GM23338 (cell line): ENCODE data around the gene BARD1. TPM values are rescaled to one million over a fixed set of nuclear protein-coding genes. Genes with fewer than 3 reads are reported as not detected.

Experiments
- ATAC-seq: fragments of 200-7000 bp; cut with Tn5 transposase; 3 replicates; pipeline ENCODE4 v1.9.1; 2020
- DNase-seq: peaks from one replicate; pipeline ENCODE4 v3.0.0-alpha.2; 2015; ENCODE audit warnings: low spot score
- H2AFZ ChIP-seq: fragments of 200-600 bp; sonication (generic); 2 replicates; pipeline ENCODE4 v1.8.0; 2016; ENCODE audit warnings: antibody characterized with exemption, mild to moderate bottlenecking, moderate library complexity
- H3F3A ChIP-seq: fragments of 200-600 bp; sonication (generic); replicated peaks from 2 replicates; pipeline ENCODE4 v1.8.0; 2017; ENCODE audit warnings: antibody characterized with exemption, mixed run types, low read depth
- H3K27ac ChIP-seq: fragments of 200-600 bp; sonication (generic); 2 replicates; pipeline ENCODE4 v1.6.1; 2016; ENCODE audit warnings: low read depth
- H3K27me3 ChIP-seq: fragments of 200-600 bp; sonication (generic); 2 replicates; pipeline ENCODE4 v1.8.0; 2016; ENCODE audit warnings: mild to moderate bottlenecking, mixed run types, moderate library complexity; ENCODE audit not compliant: insufficient read depth
- H3K36me3 ChIP-seq: fragments of 200-600 bp; sonication (generic); 2 replicates; pipeline ENCODE4 v1.8.0; 2016; ENCODE audit warnings: mild to moderate bottlenecking; ENCODE audit not compliant: insufficient read depth
- H3K4me1 ChIP-seq: fragments of 200-600 bp; sonication (generic); 2 replicates; pipeline ENCODE4 v1.8.0; 2016; ENCODE audit warnings: mild to moderate bottlenecking, moderate library complexity; ENCODE audit not compliant: insufficient read depth
- H3K4me2 ChIP-seq: fragments of 200-600 bp; sonication (generic); 2 replicates; pipeline ENCODE4 v1.7.1; 2017; ENCODE audit warnings: mixed run types
- H3K4me3 ChIP-seq: fragments of 200-600 bp; sonication (generic); 2 replicates; pipeline ENCODE4 v1.6.1; 2016; ENCODE audit warnings: mixed run types
- H3K79me2 ChIP-seq: fragments of 200-600 bp; sonication (generic); replicated peaks from 2 replicates; pipeline ENCODE4 v1.8.0; 2017; ENCODE audit warnings: mild to moderate bottlenecking; ENCODE audit not compliant: insufficient read depth
- H3K9me2 ChIP-seq: fragments of 200-600 bp; sonication (generic); 2 replicates; pipeline ENCODE4 v1.8.0; 2017; ENCODE audit not compliant: insufficient read depth
- H4K20me1 ChIP-seq: fragments of 200-600 bp; sonication (generic); replicated peaks from 2 replicates; pipeline ENCODE4 v1.8.0; 2017; ENCODE audit warnings: mild to moderate bottlenecking; ENCODE audit not compliant: insufficient read depth
- H3K27ac Mint-ChIP-seq: 2 replicates; pipeline ENCODE4 v1.8.0; 2020; ENCODE audit warnings: inconsistent platforms, mild to moderate bottlenecking, moderate library complexity, mixed read lengths
- H3K27me3 Mint-ChIP-seq: 3 replicates; pipeline ENCODE4 v1.8.0; 2022; ENCODE audit warnings: low read depth, mild to moderate bottlenecking, moderate library complexity, mixed read lengths, inconsistent platforms; ENCODE audit not compliant: insufficient read depth, poor library complexity
- H3K36me3 Mint-ChIP-seq: 3 replicates; pipeline ENCODE4 v1.8.0; 2021; ENCODE audit warnings: low read depth, mild to moderate bottlenecking, inconsistent platforms, moderate library complexity, mixed read lengths
- H3K4me1 Mint-ChIP-seq: 3 replicates; pipeline ENCODE4 v1.8.0; 2020; ENCODE audit warnings: mild to moderate bottlenecking, inconsistent platforms, mixed read lengths
- H3K4me3 Mint-ChIP-seq: 3 replicates; pipeline ENCODE4 v1.8.0; 2021; ENCODE audit warnings: moderate library complexity, mild to moderate bottlenecking, inconsistent platforms, mixed read lengths
- H3K9me3 Mint-ChIP-seq: 3 replicates; pipeline ENCODE4 v1.8.0; 2020; ENCODE audit warnings: moderate library complexity, mild to moderate bottlenecking, inconsistent platforms, mixed read lengths
- CREB1 ChIP-seq: fragments of 250-450 bp; sonication (Bioruptor Pico); IDR thresholded peaks from 2 replicates; pipeline ENCODE4 v1.5.0; 2020; ENCODE audit warnings: low read depth, mild to moderate bottlenecking, moderate library complexity
- CTCF ChIP-seq, 2 experiments: fragments of 200-600 bp in 1 of 2; sonication (generic) in 1 of 2; conservative IDR thresholded peaks; 2 replicates each; pipeline versions ENCODE4 v1.5.1 to v1.6.1; 2016 to 2017; ENCODE audit warnings: antibody characterized with exemption in 2 of 2, low read depth in 2 of 2, mild to moderate bottlenecking in 2 of 2, moderate library complexity in 1 of 2
- ETS1 ChIP-seq: IDR thresholded peaks from 2 replicates; pipeline ENCODE4 v1.6.1; 2016; ENCODE audit warnings: antibody characterized with exemption
- EZH2 ChIP-seq: fragments of 200-600 bp; sonication (generic); IDR thresholded peaks from one replicate; pipeline ENCODE4 v1.8.0; 2017; ENCODE audit warnings: antibody characterized with exemption, mild to moderate bottlenecking, low read depth; ENCODE audit not compliant: unreplicated experiment
- EZH2phosphoT487 ChIP-seq: fragments of 200-600 bp; sonication (generic); IDR thresholded peaks from one replicate; pipeline ENCODE4 v1.8.1; 2018; ENCODE audit warnings: antibody characterized with exemption; ENCODE audit not compliant: unreplicated experiment
- JUNB ChIP-seq: IDR thresholded peaks from one replicate; pipeline ENCODE4 v1.6.1; 2016; ENCODE audit warnings: antibody characterized with exemption; ENCODE audit not compliant: unreplicated experiment
- NANOG ChIP-seq: IDR thresholded peaks from 2 replicates; pipeline ENCODE4 v1.6.1; 2016; ENCODE audit warnings: antibody characterized with exemption, borderline replicate concordance
- POLR2AphosphoS5 ChIP-seq: IDR thresholded peaks from 2 replicates; pipeline ENCODE4 v1.6.1; 2016; ENCODE audit warnings: antibody characterized with exemption, low read depth
- REST ChIP-seq: IDR thresholded peaks from one replicate; pipeline ENCODE4 v1.6.1; 2018; ENCODE audit warnings: antibody characterized with exemption; ENCODE audit not compliant: unreplicated experiment
- STAT1 ChIP-seq: IDR thresholded peaks from one replicate; pipeline ENCODE4 v1.6.1; 2016; ENCODE audit warnings: antibody characterized with exemption; ENCODE audit not compliant: unreplicated experiment
- ZNF114 ChIP-seq: fragments of 250-450 bp; sonication (Bioruptor Pico); IDR thresholded peaks from 2 replicates; pipeline ENCODE4 v1.5.0; 2020; ENCODE audit warnings: mild to moderate bottlenecking, moderate library complexity
- ZNF331 ChIP-seq: fragments of 250-450 bp; sonication (Bioruptor Pico); IDR thresholded peaks from 2 replicates; pipeline ENCODE4 v1.5.0; 2020; ENCODE audit warnings: low read depth, mild to moderate bottlenecking, moderate library complexity
- ZNF462 ChIP-seq: fragments of 250-450 bp; sonication (Bioruptor Pico); IDR thresholded peaks from 2 replicates; pipeline ENCODE4 v1.5.0; 2020; ENCODE audit warnings: mild to moderate bottlenecking, moderate library complexity
- polyA plus RNA-seq: library from polyadenylated mRNA; unstranded; fragments of >200 nt; fragmentation: Nextera tagmentation; extraction: Ambion mirVana; gene quantifications from 2 replicates; pipeline ENCODE4 v1.2.1, GENCODE V29; 2016
- total RNA-seq: library from RNA; depleted of rRNA; stranded (reverse); fragments of >200 nt; shearing (Covaris generic); gene quantifications from 2 replicates; pipeline ENCODE4 v1.2.3, GENCODE V29; 2014

The BARD1 gene
- total and polyA plus RNA-seq, 2 experiments from 2014 or later = 33.9 to 61.0 TPM

GRCh38 chr2:214796911-214797310 is 12.6 kb downstream of the BARD1 start:
- Mint-ChIP-seq H3K27ac (no peak overlapping the region), H3K4me1 (peaks cover 22% of the 10 kb centered on the region), H3K4me3 (no peak overlapping the region), H3K9me3 (no peaks in the 10 kb centered on the region), H3K36me3 (peaks cover 44% of the 10 kb centered on the region), H3K27me3 (peaks cover 1% of the 10 kb centered on the region)
- no peak for ATAC-seq
- Histone ChIP-seq H3K9me2 (no peaks in the 10 kb centered on the region), H3K36me3 (peaks cover 17% of the 10 kb centered on the region; the same call in 1 of the 2 replicates), H2AFZ (no peak overlapping the region), H4K20me1 (peaks cover 21% of the 10 kb centered on the region), H3F3A (no peaks in the 10 kb centered on the region), H3K4me2 (no peak overlapping the region), H3K27me3 (no peaks in the 10 kb centered on the region), H3K4me1 (peaks cover 8% of the 10 kb centered on the region), H3K4me3 (no peak overlapping the region), H3K79me2 (peaks cover 83% of the 10 kb centered on the region), H3K27ac (no peak overlapping the region)
- TF ChIP-seq CREB1 (no peak), ZNF331 (CRISPR knock-in tag) (no peak), REST (no peak), EZH2phosphoT487 (no peak), ZNF462 (CRISPR knock-in tag) (no peak), NANOG (no peak), CTCF (conservative IDR thresholded peaks at IDR 0.05; ENCODE audit: low read depth in 2 of 2) (no peak), ETS1 (no peak), STAT1 (no peak), EZH2 (no peak), POLR2AphosphoS5 (no peak), JUNB (no peak), ZNF114 (CRISPR knock-in tag) (no peak)
- DNase-seq = no peak
